ENCODE measurements around the gene DCPS. TPM values are rescaled to one million over a fixed set of nuclear protein-coding genes. Genes with fewer than 3 reads are reported as not detected.

DCPS gene
- total RNA-seq, 1 experiment from 2014 or later, result 52.6 TPM

GRCh38 chr11:126256216-126256615, 47.6 kb upstream of the DCPS start:
- no TSS peak for BruUV-seq (replicated peaks)
- Histone ChIP-seq H3K9me2 (replicated peaks; ENCODE audit: low read length) (no peaks in the 10 kb centered on the region), H2AFZ (ENCODE audit: low read length) (no peak overlapping the region), H3K79me2 (ENCODE audit: low read length) (no peaks in the 10 kb centered on the region), H3K27me3 (ENCODE audit: low read length) (no peaks in the 10 kb centered on the region), H3K27ac (ENCODE audit: low read length) (no peak overlapping the region), H4K20me1 (ENCODE audit: low read length) (no peaks in the 10 kb centered on the region), H3K4me3 (ENCODE audit: low read length) (no peak overlapping the region), H3K36me3 (ENCODE audit: low read depth, low read length) (peaks cover 21% of the 10 kb centered on the region), H3K4me1 (ENCODE audit: insufficient read depth, low read length) (no peaks in the 10 kb centered on the region), H3K9ac (ENCODE audit: low read length) (no peak overlapping the region), H3F3A (ENCODE audit: low read length, unreplicated experiment) (peaks cover 5% of the 10 kb centered on the region), H3K9me3 (ENCODE audit: low read length) (no peaks in the 10 kb centered on the region), H3K4me2 (ENCODE audit: low read length) (no peak overlapping the region)
- POLR2A ChIA-PET (ENCODE audit: unreplicated experiment), result interaction anchor here (0.6 kb wide), 1 partner anchor 44 kb away, joined by 3 read pairs; the partner anchor contains the start of gene FAM118B
- no peak for TF ChIP-seq EZH2phosphoT487 (IDR thresholded peaks at IDR 0.05; ENCODE audit: borderline replicate concordance, low read length)
- no peak for TF ChIP-seq CTCF (conservative IDR thresholded peaks at IDR 0.05; ENCODE audit: low read depth, low read length)
- TF ChIP-seq EZH2 (IDR thresholded peaks at IDR 0.05; ENCODE audit: low read length, unreplicated experiment), result no peak
- ATAC-seq (no peak), DNase-seq (no peak)
- intact Hi-C loops (cut with micrococcal nuclease), result no loop called here
- CTCF ChIA-PET, result no interaction called here

- no peak overlapping the region for H2AFZ ChIP-seq (ENCODE audit: low read length)
- H3K9me3 ChIP-seq (ENCODE audit: low read length), result no peaks in the 10 kb centered on the region
- intact Hi-C loops (cut with micrococcal nuclease), result no loop called here
- ATAC-seq, result no peak
- TF ChIP-seq CTCF (conservative IDR thresholded peaks at IDR 0.05; ENCODE audit: low read depth, low read length) (no peak), EZH2 (IDR thresholded peaks at IDR 0.05; ENCODE audit: low read length, unreplicated experiment) (no peak)
- H4K20me1 ChIP-seq (ENCODE audit: low read length), result no peaks in the 10 kb centered on the region
- no peaks in the 10 kb centered on the region for H3K4me1 ChIP-seq (ENCODE audit: insufficient read depth, low read length)
- no peaks in the 10 kb centered on the region for H3K27me3 ChIP-seq (ENCODE audit: low read length)
- no peak overlapping the region for H3K27ac ChIP-seq (ENCODE audit: low read length)
- peaks cover 5% of the 10 kb centered on the region for H3F3A ChIP-seq (ENCODE audit: low read length, unreplicated experiment)
- no peaks in the 10 kb centered on the region for H3K79me2 ChIP-seq (ENCODE audit: low read length)
- H3K4me3 ChIP-seq (ENCODE audit: low read length), result no peak overlapping the region
- no TSS peak for BruUV-seq (replicated peaks)
- POLR2A ChIA-PET (ENCODE audit: unreplicated experiment), result no interaction called here
- H3K9ac ChIP-seq (ENCODE audit: low read length), result no peak overlapping the region
- CTCF ChIA-PET, result no interaction called here
- no peak overlapping the region for H3K4me2 ChIP-seq (ENCODE audit: low read length)
- no peaks in the 10 kb centered on the region for H3K9me2 ChIP-seq (replicated peaks; ENCODE audit: low read length)
- DNase-seq, result no peak
- peaks cover 25% of the 10 kb centered on the region for H3K36me3 ChIP-seq (ENCODE audit: low read depth, low read length)
Observed at GRCh38 chr11:126257144-126257543, 46.7 kb upstream of the DCPS start.

GRCh38 chr11:126257764-126258163, 46.1 kb upstream of the DCPS start:
- Histone ChIP-seq H3K79me2 (ENCODE audit: low read length) (no peaks in the 10 kb centered on the region), H3K9me2 (replicated peaks; ENCODE audit: low read length) (no peaks in the 10 kb centered on the region), H3K4me3 (ENCODE audit: low read length) (no peak overlapping the region), H2AFZ (ENCODE audit: low read length) (no peak overlapping the region), H4K20me1 (ENCODE audit: low read length) (no peaks in the 10 kb centered on the region), H3K4me2 (ENCODE audit: low read length) (no peak overlapping the region), H3K27ac (ENCODE audit: low read length) (no peak overlapping the region), H3K27me3 (ENCODE audit: low read length) (no peaks in the 10 kb centered on the region), H3K9ac (ENCODE audit: low read length) (no peak overlapping the region), H3K9me3 (ENCODE audit: low read length) (no peaks in the 10 kb centered on the region), H3F3A (ENCODE audit: low read length, unreplicated experiment) (peaks cover 5% of the 10 kb centered on the region), H3K4me1 (ENCODE audit: insufficient read depth, low read length) (no peaks in the 10 kb centered on the region), H3K36me3 (ENCODE audit: low read depth, low read length) (peaks cover 27% of the 10 kb centered on the region)
- DNase-seq, result no peak
- no TSS peak for BruUV-seq (replicated peaks)
- ChIA-PET CTCF (no interaction called here), POLR2A (ENCODE audit: unreplicated experiment) (no interaction called here)
- intact Hi-C loops (cut with micrococcal nuclease), result no loop called here
- TF ChIP-seq EZH2phosphoT487 (IDR thresholded peaks at IDR 0.05; ENCODE audit: borderline replicate concordance, low read length), result no peak
- ATAC-seq, result peak; percentile 63

Measured in PC-3 (cell line).